GM21447 (cell line): ENCODE measurements around the gene ANAPC5.
"Not testable (repeated sequence)": the region's sequence is repeated elsewhere in the genome, so short reads cannot be mapped to it uniquely, and the experiment has no call there.

ENCODE experiments used
- ATAC-seq: cut with Tn5 transposase; IDR thresholded peaks from one replicate; pipeline ENCODE4 v1.9.1; 2021; ENCODE audit not compliant: unreplicated experiment

The ANAPC5 gene

GRCh38 chr12:121288158-121288845 is 63.9 kb downstream of the ANAPC5 start:
- ATAC-seq: no peak

- no peak for ATAC-seq
Measured at GRCh38 chr12:121287267-121287954, 64.8 kb downstream of the ANAPC5 start.

GRCh38 chr12:121285856-121286255 is 66.4 kb downstream of the ANAPC5 start:
- no peak for ATAC-seq

GRCh38 chr12:121284551-121285390 is 67.4 kb downstream of the ANAPC5 start:
- ATAC-seq: no peak

- ATAC-seq: no peak
Measured at GRCh38 chr12:121283841-121284240, 68.4 kb downstream of the ANAPC5 start.

- no peak for ATAC-seq
Measured at GRCh38 chr12:121283388-121283787, 68.8 kb downstream of the ANAPC5 start.

GRCh38 chr12:121282910-121283309 is 69.3 kb downstream of the ANAPC5 start:
- ATAC-seq: not testable (repeated sequence)

GRCh38 chr12:121282072-121282742 is 70.0 kb downstream of the ANAPC5 start:
- no peak for ATAC-seq

- ATAC-seq: not testable (repeated sequence)
Measured at GRCh38 chr12:121281116-121281515, 71.1 kb downstream of the ANAPC5 start.

GRCh38 chr12:121280531-121280930 is 71.7 kb downstream of the ANAPC5 start:
- ATAC-seq: not testable (repeated sequence)

- no peak for ATAC-seq
Measured at GRCh38 chr12:121279507-121279915, 72.7 kb downstream of the ANAPC5 start.

GRCh38 chr12:121279071-121279375 is 73.2 kb downstream of the ANAPC5 start:
- ATAC-seq: no peak

- ATAC-seq: no peak
Measured at GRCh38 chr12:121278169-121279070, 73.8 kb downstream of the ANAPC5 start.

GRCh38 chr12:121277374-121277759 is 74.8 kb downstream of the ANAPC5 start:
- no peak for ATAC-seq

GRCh38 chr12:121274036-121274763 is 78.0 kb downstream of the ANAPC5 start:
- ATAC-seq: no peak

- ATAC-seq: no peak
Measured at GRCh38 chr12:121273364-121273896, 78.8 kb downstream of the ANAPC5 start.

- no peak for ATAC-seq
Measured at GRCh38 chr12:121267822-121268221, 84.4 kb downstream of the ANAPC5 start.

- no peak for ATAC-seq
Measured at GRCh38 chr12:121264951-121265515, 87.2 kb downstream of the ANAPC5 start.

GRCh38 chr12:121264135-121264534 is 88.1 kb downstream of the ANAPC5 start:
- ATAC-seq: no peak
